ENCODE data around the gene RBM15B.
A peak's percentile ranks its signal among the peaks of the same experiment; 100 is the strongest.

The RBM15B gene

DNA sequence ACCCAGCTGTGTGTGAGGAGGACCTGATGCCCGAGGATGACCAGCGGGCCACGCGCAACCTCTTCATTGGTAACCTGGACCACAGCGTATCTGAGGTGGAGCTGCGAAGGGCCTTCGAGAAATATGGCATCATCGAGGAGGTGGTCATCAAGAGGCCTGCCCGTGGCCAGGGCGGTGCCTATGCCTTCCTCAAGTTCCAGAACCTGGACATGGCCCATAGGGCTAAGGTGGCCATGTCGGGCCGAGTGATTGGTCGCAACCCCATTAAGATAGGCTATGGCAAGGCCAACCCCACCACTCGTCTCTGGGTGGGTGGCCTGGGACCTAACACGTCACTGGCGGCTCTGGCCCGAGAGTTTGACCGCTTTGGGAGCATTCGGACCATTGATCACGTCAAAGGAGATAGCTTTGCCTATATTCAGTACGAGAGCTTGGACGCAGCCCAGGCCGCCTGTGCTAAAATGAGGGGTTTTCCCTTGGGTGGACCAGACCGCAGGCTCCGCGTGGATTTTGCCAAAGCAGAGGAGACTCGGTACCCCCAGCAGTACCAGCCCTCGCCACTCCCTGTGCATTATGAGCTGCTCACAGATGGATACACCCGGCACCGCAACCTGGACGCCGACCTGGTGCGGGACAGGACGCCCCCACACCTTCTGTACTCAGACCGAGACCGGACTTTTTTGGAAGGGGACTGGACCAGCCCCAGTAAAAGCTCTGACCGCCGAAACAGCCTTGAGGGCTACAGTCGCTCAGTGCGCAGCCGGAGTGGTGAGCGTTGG is 1.5 kb downstream of the RBM15B start:
- DNase-seq, result no peak

DNA sequence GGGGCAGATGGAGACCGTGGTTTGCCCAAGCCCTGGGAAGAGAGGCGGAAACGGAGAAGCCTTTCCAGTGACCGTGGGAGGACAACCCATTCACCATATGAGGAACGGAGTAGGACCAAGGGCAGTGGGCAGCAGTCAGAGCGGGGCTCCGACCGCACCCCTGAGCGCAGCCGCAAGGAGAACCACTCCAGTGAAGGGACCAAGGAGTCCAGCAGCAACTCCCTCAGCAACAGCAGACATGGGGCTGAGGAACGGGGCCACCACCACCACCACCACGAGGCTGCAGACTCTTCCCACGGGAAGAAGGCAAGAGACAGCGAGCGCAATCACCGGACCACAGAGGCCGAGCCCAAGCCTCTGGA is 2.0 kb downstream of the RBM15B start:
- DNase-seq, result no peak

DNA sequence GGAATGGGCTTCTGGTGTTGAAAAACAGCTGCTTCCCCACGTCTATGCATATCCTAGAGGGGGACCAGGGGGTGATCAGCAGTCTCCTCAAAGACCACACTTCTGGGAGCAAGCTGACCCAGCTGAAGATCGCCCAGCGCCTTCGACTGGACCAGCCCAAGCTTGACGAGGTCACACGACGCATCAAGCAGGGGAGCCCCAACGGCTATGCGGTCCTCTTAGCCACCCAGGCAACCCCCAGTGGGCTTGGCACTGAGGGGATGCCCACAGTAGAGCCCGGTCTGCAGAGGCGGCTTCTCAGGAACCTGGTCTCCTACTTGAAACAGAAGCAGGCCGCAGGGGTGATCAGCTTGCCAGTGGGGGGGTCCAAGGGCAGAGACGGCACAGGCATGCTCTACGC is 2.5 kb downstream of the RBM15B start:
- DNase-seq, result no peak

DNA sequence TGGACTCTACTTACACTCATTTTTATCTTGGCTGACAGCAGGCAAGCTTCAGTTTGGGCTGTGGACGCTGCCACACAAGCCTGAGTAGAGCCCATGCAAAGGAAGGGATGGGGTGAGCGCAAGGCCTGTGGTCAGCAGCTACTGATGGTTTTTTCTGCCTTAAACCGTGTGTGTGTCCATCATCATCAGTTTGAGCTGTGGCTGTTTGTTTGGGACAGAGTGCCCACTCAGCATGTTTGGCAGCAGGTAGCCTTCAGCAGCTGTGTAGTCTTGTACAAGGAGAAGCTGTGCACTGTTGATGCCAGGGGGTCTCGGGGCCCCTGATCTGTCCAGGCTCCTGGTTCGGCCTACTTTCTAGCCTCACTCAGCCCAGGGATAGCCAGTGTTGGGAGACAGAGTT is 3.5 kb downstream of the RBM15B start:
- no peak for DNase-seq

DNA sequence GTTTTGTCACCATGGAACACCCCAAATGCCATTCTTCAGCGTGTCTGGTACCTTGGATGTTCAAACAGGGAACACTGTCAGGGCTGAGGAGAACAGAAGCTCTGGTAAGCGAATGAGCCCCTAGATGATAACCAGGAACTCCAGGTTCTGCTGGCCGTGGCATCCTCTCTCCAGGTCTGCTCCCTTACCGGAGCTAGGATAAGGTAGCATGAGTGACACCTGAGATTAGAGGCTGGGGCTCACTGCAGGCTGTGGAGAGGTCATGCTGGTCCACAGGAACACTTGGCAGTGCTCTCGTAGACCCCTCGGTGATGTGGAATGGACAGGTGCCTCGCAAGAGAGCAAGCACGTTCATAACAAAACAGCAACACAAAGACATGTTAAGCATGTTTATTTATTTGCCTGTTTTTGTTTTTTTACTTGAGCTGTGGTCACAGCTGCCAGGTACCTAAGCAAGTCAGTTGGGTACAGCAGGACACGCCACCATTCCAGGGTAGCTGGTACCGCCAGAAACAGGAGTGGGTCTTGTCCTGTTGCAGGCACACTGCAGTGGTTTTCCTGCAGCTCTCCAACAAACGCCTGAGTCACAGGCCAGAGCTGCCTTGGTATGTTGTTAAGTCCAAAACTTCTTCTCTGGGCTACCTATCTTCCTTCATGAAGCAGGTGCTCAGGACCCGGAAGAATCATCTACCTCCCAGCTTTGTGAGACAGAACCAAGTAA is 4.6 kb downstream of the RBM15B start:
- DNase-seq, result no peak

DNA sequence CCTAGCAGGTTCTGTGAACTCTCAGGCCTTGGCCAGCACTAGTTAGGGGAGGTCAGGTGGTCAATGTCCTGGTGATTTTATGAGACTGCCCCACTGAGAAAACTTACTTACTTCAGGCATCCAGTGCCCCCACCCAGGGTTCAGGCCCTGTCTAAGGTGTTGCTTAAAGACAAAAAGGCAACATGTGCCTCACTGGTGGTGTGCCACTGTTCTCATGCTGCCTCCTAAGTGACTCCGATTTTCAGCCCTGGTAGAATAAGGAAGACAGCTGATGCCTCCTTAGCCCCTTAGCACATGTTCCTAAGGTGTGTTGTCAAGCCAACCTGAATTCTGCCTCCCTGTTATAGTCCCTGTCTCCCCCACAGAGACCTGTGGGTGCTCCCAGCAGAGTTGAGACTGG is 5.3 kb downstream of the RBM15B start:
- DNase-seq, result no peak

DNA sequence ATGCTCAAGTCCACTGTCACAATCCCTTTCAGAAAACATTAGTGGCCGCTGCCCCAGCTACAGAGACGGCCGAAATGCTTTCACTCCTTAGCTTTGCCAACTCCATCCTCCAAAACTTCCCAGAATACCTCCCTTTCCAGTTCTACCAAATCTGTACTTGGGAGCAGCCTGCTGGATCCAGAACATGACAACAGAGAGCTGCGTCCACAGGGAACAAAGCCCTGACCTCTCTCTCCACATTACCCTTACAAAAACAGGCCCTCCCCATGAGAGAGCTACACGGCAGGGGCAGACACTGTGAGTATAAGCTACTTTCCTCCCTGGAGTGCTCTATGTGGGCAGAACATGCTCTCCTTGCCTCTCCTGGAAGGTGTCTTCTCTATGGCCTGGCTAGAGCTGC is 6.3 kb downstream of the RBM15B start:
- no peak for DNase-seq

DNA sequence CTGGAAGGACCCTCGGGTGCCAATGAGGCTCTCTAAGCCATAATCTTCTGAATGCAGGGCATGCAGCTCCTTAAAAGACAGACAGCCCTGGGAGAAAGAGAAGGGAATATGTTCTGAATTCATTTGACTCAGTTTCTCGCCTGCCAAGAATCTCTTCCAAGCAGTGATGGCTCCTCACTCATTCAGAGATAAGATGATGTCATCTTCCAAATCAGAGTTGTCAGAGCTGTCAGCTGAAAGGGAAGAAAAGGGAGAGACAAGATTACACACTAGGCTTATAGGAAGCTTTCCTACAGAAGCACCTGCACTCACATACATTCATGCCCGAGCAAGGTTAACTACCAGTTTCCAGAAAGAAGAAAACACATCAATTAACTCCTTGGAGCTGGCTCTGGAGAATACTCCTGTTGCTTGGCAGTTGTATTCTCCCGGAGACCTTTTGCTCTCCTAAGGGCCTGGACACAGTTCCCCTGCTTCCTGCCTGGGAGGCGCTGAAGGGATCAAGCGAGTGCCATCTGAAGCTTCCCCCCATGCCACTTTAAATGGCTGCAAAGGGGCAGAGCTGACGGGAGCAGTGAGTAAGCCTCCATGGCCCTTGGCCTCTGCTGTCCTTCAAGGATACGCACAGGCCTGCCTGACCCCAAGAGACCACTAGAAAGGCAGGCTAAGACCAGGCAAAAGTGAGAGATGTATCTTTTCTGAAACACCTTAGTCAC is 7.7 kb downstream of the RBM15B start:
- no peak for DNase-seq

DNA sequence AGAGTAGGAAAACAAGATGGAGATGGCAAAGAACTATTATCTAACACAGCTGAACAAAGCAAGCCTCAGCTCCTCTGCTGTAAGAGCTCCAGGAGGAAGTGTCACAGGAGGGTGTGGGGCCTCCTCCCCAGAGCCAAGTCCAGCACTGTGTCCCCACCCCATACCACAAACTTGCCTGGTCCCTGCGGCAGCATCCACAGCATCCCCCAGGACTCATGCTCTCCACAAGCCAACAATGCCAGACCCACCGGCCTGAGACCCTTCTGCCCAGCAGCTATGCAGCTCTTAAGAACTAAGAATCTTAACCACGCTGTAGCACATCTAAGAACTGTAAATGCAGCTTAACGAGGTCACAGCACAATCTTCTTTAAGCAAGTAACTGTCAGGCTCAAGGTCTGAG is 9.1 kb downstream of the RBM15B start:
- no peak for DNase-seq

DNA sequence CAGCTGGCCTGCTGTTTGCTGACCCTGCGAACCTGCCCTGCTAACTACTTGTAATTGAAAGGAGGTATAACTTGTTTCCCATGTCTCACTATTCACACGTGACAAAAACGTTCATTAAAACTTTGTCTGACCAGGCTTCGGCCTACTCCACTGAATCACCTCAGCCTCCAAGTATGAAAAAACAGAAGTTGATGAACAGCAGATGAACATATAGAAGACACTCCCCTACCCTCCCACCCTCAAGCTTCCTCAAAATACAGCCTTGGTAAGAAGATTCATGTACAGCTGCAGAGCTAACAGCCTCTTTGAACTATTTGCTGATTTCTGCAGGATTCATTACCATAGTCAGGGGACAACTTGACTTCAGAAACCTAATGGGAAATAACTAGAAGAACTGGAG is 10.7 kb downstream of the RBM15B start:
- no peak for DNase-seq

DNA sequence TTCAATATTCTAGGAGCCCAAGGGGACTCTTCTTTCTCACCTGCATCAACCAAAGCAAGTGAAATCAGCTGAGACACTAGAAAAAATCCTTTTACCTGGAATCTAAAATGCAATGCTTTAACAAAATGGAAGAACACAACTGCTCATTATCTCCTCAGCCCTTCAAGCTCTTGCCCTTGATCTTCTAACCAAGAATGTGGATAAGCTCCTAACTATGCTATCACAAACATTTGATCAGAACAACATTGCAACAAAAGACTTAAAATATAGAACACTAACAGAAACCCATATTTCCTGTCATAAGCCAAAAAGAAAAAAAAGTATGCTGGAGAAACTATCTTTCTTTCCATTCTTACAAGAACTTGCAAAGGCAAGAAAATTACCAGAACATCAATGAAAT is 12.6 kb downstream of the RBM15B start:
- no peak for DNase-seq

DNA sequence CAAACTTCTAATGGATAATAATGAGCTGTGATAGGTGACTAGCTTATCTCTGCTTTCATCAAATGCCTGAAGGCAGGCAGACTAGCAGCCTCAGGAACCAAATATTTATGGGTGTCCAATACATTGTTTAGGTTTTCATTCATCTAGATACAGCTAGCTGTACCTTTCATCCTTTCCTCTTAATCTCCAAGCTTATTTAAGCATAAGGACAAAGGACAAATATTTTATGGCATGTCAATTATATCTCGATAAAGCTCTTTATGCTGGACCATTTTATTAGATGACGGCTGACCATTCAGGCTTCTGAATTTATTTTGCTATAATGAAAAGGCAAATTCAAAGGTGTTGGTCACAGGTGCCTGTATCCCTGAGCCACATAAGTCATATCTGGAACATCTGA is 16.9 kb downstream of the RBM15B start:
- no peak for DNase-seq

DNA sequence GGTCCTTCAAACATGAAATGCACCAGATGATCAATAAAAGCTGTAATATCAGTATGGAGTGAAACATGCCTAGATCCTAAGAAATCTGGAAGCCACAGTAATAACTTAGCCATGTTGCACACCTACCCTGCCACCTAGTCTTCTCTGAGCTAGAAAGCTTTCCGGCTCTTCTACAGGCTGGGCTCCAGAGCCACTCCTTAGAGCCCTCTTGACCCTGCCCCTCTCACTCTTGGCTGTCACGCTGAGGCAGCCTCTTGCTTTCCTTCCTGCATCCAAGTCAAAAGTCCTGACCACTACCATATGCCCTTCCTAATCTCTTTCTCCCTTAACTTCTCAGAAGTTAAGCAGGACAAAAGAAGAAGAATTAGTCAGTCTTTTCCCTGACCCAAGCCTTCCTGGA is 17.7 kb downstream of the RBM15B start:
- no peak for DNase-seq

DNA sequence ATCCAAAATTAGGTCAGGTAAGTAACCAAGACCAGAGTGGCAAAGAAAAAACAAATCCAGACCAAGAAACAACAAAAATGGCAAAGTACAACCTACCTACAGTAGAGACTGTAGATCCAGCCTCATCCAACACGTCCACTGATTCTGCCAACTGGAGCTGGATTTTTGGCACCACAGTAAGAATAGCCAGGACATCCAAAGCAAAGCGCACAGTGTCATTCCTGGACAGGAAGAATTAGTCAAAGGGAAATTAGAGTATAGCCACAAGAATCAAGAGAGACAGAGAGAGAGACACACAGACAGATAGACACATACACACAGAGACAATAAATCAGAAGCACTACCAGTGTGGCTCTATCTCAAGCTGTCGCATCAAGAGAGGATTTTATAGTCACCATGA is 31.1 kb downstream of the RBM15B start:
- DNase-seq, result no peak

DNA sequence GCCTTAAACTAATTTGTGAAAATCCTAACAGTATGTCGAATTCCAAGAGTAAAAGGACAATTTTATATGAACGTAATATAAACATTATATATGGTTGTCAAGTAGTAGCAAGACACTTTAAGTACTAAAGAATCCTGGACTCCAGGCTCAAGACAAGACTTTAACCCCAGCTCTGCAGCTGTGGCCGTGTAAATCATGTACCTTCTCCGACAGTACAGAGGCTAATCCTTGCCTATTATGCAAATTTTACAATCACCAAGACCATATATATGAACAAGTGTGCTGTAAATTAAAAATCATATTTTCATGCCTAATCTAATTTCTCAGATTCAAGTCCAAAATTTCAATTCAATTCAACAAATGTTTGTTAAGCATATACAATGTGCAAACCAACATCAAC is 35.8 kb downstream of the RBM15B start:
- no peak for DNase-seq

DNA sequence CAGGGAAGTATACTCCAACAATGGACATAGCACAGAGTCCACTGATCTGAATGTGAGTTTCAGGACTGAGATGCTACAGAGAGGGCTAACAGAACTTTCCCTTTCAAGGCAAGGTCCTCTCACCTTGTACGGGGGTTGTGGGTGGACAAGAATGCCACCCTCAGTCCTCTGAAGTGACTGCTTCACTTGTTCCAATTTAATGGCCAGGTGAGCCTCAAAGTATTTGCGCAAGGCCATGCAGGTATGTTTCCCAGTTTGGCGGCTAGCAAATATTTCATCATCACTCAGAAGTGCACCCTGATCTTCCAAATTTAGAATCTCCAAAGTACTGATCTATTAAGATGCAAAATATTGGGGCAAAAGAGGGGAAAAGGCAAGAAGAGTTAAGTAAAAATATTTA is 38.1 kb downstream of the RBM15B start:
- no peak for DNase-seq

DNA sequence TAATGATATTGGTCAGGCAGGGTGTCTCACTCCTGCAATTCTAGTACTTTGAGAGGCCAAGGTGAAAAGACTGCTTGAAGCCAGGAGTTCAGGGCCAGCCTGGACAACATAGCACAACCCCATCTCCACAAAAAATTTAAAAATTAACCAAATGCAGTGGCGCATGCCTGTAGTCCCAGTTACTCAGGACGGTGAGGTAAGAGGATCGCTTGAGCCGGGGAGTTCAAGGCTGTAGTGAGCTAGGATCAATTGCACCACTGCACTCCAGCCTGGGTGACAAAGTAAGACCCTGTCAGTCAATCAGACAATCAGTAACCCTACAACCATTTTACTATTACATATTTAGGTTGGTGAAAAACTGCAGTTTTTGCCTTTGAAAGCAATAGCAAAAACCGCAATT is 43.0 kb downstream of the RBM15B start:
- no peak for DNase-seq

DNA sequence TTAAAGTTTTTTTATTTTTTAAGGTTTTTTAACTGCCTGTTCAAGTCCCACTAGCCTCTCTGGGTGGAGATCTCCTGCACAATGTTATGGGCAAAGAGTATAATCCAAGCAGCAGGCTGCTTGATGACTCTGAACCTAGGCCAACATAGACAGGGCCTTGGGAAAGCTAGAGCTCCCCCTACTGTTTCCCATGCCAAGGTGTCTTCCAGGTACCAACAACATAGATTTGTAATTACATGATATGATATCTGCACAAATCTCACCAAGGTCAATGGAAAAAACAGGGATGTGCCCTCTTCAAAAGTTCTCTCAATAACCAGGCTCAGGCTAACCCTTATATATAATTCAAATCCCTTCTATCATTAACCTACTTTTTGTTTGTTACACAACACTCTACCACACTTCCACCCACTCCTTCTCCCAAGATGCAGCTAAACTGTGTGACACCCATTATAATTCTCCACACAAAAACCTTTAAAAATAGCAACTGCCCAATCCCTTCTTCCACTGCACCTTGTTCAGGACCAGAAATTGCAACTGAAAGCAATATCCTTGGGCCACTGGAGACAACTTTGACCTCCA is 43.8 kb downstream of the RBM15B start:
- DNase-seq, result peak; percentile 25

DNA sequence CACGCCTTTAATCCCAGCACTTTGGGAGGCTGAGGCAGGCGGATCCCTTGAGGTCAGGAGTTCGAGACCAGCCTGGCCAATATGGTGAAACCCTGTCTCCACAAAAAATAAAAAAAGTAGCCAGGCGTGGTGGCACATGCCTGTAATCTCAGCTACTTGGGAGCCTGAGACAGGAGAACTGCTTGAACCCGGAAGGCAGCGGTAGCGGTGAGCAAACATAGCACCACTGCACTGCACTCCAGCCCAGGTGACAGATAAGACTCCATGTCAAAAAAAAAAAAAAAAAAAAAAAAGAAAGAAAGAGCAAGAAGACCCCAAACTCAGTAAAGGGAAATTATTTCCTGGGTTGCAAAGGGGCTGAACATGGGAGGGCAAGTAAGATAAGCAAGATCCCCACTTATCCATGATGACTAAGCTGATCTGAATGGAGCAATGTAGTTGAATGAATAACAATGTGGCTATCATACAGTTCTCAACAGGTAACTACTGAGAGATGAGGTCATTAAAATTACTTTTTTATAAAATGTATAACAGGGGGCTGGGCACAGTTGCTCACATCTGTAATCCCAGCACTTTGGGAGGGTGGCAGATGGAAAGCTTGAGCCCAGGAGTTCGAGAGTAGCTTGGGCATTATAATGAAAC is 46.0 kb downstream of the RBM15B start:
- DNase-seq, result no peak

DNA sequence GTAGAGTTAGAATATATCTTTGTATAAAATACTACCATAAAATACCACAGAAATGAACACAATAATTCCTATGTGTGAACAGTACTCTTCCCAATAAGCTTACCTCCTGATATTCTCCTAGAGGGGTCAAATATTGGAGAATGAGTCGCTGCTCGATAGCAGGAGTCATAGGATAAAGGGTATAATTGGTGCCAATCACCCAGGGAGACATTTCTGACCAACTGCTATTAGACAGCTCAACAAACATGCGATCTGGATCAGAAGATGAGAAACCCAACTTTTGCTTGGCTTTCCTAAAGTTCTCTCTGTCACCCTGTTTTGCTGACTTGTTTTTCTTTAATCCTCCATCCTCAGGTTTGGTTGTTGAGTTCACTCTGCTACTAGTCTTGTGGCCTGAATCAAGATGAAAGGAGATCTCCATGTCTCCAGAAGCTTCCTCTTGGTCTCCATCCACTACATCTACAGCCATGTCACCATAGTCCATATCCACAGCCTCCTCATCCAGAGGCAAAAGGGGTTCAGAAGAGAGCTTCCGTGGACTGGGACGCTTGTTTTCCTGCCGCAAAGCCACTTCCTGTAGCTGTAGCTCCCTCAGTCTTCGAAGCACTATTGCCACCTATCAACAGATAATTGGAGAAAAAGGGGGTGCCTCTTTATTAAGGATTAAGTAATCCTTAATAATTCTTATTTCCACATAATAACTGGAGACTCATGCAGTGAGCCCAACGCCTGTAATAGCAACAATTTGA is 50.4 kb downstream of the RBM15B start:
- DNase-seq, result no peak

DNA sequence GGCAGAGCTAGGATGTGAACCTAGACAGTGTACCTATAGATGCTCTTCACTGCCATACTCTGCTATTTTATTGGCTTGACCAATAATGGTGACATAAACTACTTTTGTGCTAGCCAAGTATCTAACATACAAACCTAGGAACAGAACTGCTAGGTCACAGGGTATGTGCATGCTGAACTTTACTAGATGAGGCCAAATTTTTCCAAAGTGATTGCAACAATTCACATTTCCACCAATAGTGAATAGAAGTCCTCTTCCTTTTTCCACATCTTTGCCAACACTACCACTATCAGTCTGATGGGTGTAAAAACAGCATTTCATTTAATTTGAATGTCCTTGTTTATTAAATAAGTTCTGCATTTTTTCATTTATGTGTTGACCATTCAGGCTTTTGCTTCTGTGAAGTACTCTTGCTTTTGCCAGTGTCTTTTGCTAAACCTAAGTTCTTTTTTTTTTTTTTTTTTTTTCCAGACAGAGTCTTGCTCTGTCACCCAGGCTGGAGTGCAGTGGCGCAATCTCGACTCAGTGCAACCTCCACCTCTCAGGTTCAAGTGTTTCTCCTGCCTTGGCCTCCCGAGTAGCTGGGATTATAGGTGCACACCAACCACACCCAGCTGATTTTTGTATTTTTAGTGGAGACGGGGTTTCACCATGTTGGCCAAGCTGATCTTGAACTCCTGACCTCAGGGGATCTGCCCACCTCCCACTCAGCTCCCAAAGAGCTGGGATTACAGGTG is 54.6 kb downstream of the RBM15B start:
- no peak for DNase-seq

Data from NCI-H1694 (cell line).